HUES6 (cell line): ENCODE data around the gene PPM1H.
A peak's percentile ranks its signal among the peaks of the same experiment; 100 is the strongest.

Experiments
- H3K27ac ChIP-seq: 2 replicates; pipeline ENCODE4 v1.7.0; 2013; ENCODE audit warnings: low read depth, mild to moderate bottlenecking, low read length, inconsistent platforms
- H3K27me3 ChIP-seq: 2 replicates; pipeline ENCODE4 v1.6.1; 2013; ENCODE audit warnings: low read length; ENCODE audit not compliant: control insufficient read depth, insufficient read depth
- H3K36me3 ChIP-seq: 2 replicates; pipeline ENCODE4 v1.6.1; 2013; ENCODE audit warnings: low read length; ENCODE audit not compliant: control insufficient read depth, insufficient read depth
- H3K4me1 ChIP-seq: 2 replicates; pipeline ENCODE4 v1.6.1; 2013; ENCODE audit warnings: low read length; ENCODE audit not compliant: control insufficient read depth, insufficient read depth
- H3K4me3 ChIP-seq: 2 replicates; pipeline ENCODE4 v1.5.1; 2013; ENCODE audit warnings: low read depth, low read length
- H3K9ac ChIP-seq: one replicate; pipeline ENCODE4 v1.6.1; 2013; ENCODE audit warnings: mild to moderate bottlenecking, low read length
- H3K9me3 ChIP-seq: 2 replicates; pipeline ENCODE4 v1.6.1; 2013; ENCODE audit warnings: low read depth, low read length; ENCODE audit not compliant: control insufficient read depth, insufficient read depth

PPM1H gene

DNA sequence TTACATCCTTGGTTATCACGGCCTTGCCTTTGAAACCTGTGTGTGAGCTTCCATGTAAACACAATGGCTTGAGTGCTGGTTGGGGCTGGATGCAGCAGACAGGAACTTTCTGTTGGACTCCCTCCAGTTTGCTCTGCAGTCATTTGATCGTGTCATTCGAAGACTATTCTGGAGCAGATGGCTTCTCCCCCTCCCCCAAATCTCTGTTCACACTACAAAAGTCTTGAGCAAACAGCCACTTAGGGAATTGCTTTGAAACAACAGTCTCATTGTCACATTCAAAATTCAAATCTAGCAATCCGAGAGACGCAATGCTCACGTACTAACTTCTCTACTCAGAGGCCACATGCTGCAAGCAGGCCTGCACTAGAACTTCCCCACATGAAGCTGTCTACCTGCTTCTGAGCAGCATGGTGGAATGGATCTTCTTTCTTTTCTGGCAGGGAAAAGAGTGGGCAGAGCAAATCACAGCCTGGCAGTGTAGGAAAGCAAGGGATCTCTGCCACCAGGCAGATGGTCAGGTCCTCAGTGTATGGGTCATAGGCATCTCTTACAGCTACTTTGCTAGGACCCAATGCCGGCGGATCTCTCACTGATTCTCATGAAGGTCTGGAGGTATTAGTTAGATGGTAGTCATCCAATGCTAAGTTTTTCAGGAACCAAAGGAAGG is 214.2 kb downstream of the PPM1H start:
- Histone ChIP-seq H3K27me3 (no peaks in the 10 kb centered on the region), H3K27ac (no peak overlapping the region), H3K9ac (no peak overlapping the region), H3K36me3 (peaks cover 10% of the 10 kb centered on the region; the same call in 1 of the 2 replicates), H3K9me3 (no peaks in the 10 kb centered on the region), H3K4me3 (no peak overlapping the region), H3K4me1 (peaks cover 54% of the 10 kb centered on the region)

DNA sequence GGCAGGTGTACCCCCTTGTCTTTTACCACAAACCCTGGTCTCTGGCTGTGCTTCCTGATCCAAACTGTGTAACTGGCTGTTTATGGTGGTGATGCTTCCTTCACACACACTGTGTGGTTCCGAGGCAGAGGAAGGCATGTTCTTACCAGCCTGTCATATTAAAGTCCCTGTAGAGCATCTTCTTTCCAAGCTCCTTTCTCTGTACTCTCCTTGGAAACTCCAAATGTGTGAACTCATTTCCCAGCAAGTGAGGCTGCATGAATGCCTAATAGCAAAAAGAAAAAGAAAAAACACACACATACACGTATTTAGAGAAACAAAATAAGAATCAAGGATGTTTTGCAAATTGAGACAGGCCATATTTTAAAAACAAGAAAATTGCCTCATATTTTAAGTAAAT is 214.9 kb downstream of the PPM1H start:
- Histone ChIP-seq H3K9me3 (no peaks in the 10 kb centered on the region), H3K4me3 (no peak overlapping the region), H3K27ac (no peak overlapping the region), H3K36me3 (peaks cover 10% of the 10 kb centered on the region; the same call in 1 of the 2 replicates), H3K27me3 (no peaks in the 10 kb centered on the region), H3K4me1 (peaks cover 54% of the 10 kb centered on the region), H3K9ac (no peak overlapping the region)

DNA sequence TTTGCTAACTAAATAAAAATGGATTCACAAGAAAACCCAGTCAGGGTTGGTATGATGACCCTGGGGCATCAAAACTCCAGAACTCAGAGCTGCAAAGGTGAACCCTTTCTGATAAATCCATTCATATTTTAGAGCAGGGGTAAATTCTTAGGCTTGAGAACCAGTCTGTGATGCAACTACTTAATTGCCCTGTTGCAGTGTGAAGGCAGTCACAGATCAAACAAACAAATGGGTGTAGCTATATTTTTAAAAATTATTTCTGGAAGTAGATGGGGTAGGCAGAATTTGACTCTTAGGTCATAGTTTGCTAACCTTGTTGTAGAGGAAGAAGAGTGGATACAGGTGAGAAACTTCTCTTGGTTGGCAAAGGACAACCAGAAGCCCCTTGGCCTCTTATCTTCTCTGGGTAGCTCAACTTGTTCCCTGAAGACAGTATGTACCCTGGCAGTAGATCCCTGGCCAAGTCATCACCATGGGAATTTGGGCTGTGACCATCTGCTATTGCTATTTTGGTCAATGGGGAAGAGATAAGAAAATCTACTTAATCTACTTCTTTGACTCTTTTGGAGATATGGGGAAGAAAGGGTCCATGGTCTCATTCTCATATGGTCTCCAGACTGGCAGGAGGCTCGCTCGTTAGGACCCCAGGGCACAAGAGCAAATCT is 216.1 kb downstream of the PPM1H start:
- Histone ChIP-seq H3K27ac (no peak overlapping the region), H3K9me3 (no peaks in the 10 kb centered on the region), H3K4me3 (no peak overlapping the region), H3K4me1 (peaks cover 49% of the 10 kb centered on the region), H3K36me3 (peaks cover 10% of the 10 kb centered on the region; the same call in 1 of the 2 replicates), H3K27me3 (no peaks in the 10 kb centered on the region), H3K9ac (no peak overlapping the region)

DNA sequence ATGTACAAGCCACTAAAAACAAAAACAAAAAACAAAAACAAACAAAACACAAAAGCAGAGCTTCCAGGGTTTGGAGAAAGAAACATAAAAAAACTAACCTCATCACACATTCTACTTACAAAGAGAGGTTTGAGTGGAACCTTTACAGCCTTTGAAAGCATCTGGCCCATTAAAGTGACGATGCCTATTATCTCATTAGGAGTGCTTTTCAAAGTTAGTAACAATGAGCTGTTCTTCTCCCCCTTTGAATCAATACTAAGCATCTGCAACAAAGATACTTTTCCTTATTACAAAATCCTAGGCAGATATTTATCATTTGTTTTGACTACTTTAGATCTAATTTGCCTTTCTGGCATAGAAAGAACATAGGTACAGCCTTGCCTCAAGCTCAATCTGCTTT is 217.3 kb downstream of the PPM1H start:
- Histone ChIP-seq H3K9ac (no peak overlapping the region), H3K9me3 (no peaks in the 10 kb centered on the region), H3K27me3 (no peaks in the 10 kb centered on the region), H3K4me1 (peaks cover 38% of the 10 kb centered on the region), H3K4me3 (no peak overlapping the region), H3K27ac (0 out of 2 replicates have a peak overlapping the region, but pooled peaks have one; percentile 7), H3K36me3 (peaks cover 10% of the 10 kb centered on the region; the same call in 1 of the 2 replicates)

GRCh38 chr12:62716866-62717525 is 218.0 kb downstream of the PPM1H start:
- Histone ChIP-seq H3K9me3 (no peaks in the 10 kb centered on the region), H3K4me1 (peaks cover 38% of the 10 kb centered on the region), H3K27me3 (no peaks in the 10 kb centered on the region), H3K27ac (0 out of 2 replicates have a peak overlapping the region, but pooled peaks have one; percentile 7), H3K4me3 (no peak overlapping the region), H3K36me3 (peaks cover 10% of the 10 kb centered on the region; the same call in 1 of the 2 replicates), H3K9ac (no peak overlapping the region)

DNA sequence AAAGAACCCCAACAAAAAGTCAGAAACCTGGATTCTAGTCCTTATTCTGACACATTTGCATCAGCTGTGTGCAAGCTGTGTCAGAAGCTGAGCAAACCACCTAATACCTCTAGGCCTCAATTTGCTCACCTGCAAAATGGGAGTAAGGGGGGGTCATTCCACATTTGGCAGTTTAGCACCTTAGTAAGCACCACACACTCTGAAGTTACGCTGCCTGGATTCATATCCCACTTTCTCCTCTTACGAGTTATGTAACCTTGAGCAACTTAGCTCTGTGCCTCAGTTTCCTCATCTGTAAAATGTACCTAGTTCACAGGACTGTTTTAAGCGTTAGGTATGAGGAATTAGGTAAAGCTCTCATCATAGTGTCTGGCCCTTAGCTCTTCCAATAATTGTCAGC is 218.9 kb downstream of the PPM1H start:
- Histone ChIP-seq H3K4me3 (no peak overlapping the region), H3K27me3 (no peaks in the 10 kb centered on the region), H3K36me3 (peaks cover 10% of the 10 kb centered on the region; the same call in 1 of the 2 replicates), H3K4me1 (peaks cover 40% of the 10 kb centered on the region), H3K27ac (no peak overlapping the region), H3K9ac (no peak overlapping the region), H3K9me3 (no peaks in the 10 kb centered on the region)

GRCh38 chr12:62714774-62715721 is 219.9 kb downstream of the PPM1H start:
- Histone ChIP-seq H3K9ac (no peak overlapping the region), H3K4me1 (peaks cover 33% of the 10 kb centered on the region), H3K36me3 (peaks cover 10% of the 10 kb centered on the region; the same call in 1 of the 2 replicates), H3K27ac (no peak overlapping the region), H3K9me3 (no peaks in the 10 kb centered on the region), H3K27me3 (no peaks in the 10 kb centered on the region), H3K4me3 (no peak overlapping the region)

GRCh38 chr12:62714181-62714773 is 220.7 kb downstream of the PPM1H start:
- Histone ChIP-seq H3K9me3 (no peaks in the 10 kb centered on the region), H3K27me3 (no peaks in the 10 kb centered on the region), H3K36me3 (peaks cover 5% of the 10 kb centered on the region; the same call in 1 of the 2 replicates), H3K4me1 (peaks cover 33% of the 10 kb centered on the region), H3K27ac (no peak overlapping the region), H3K9ac (no peak overlapping the region), H3K4me3 (no peak overlapping the region)

DNA sequence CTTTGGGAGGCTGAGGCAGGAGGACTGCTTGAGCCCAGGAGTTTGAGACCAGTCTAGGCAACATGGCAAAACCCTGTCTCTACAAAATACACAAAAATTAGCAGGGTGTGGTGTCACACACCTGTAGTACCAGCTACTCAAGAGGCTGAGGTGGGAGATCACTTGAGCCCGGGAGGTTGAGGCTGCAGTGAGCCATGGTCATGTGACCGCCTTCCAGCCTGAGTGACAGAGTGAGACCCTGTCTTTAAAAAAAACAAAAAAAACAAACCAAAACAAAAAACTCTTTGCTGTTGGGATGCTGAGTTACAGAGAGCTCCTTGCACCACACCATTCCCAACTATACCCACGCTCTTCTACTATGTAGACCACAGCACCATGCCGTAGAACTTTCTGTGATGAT is 221.2 kb downstream of the PPM1H start:
- Histone ChIP-seq H3K4me1 (peaks cover 33% of the 10 kb centered on the region), H3K9ac (no peak overlapping the region), H3K27ac (no peak overlapping the region), H3K27me3 (no peaks in the 10 kb centered on the region), H3K4me3 (no peak overlapping the region), H3K36me3 (peaks cover 5% of the 10 kb centered on the region; the same call in 1 of the 2 replicates), H3K9me3 (no peaks in the 10 kb centered on the region)
